Measurements from ENCODE around the gene TPP1. TPM values are rescaled to one million over a fixed set of nuclear protein-coding genes. Genes with fewer than 3 reads are reported as not detected.

TPP1 gene
- total and polyA plus RNA-seq, 9 of the 15 experiments (the other 6 are each of a cell fraction or from before 2014, with no cell fraction given), result 7.5 to 75.8 (median 15.7) TPM

DNA sequence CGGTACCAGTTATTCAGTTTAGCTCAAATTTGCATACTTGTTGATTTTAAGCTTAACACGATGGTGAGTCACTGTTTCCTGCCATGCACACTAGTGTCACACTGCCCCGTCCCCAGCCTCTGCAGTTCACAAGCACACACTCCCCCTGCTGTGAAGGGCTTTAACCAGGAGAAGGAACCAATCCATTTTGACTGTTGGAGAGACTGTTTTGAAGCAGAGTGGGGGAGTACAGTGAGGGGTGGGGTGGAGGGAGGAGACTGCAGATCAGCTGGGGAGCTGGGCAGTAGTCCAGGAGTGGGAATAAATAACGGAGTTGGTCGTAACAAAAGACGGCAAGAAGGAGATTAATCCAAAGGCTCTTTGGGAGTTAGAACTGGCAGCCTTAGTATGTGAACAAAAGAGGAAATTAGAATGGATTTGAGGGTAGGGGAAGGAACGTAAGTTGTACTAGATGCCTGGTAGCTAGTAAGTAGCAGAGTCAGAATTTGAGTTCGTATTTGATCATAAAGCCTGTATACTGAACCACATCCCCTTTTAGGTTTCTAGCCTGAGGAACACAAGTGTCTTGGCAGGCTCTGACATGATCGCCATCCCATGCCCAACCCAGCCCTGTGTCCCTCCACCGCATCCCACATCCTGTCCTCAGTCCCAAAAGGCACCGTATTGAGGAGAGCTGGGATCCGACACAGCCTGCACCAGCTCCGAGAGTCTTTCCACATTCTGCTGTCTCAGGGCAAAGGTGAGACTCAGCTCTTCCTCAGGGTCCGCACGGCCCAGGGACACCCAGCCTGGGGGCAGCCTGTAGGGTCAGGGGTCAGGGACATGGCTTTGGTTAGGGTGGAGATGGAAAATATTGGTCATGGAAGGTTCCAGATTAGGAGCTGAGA is 862 bp downstream of the TPP1 start (continued):
- 0 out of 2 replicates have a peak, but pooled peaks have one; percentile 25 for TF ChIP-seq L3MBTL2 (IDR thresholded peaks at IDR 0.05)
- TF ChIP-seq MYNN (IDR thresholded peaks at IDR 0.05), result peak; percentile 86
- no peak for TF ChIP-seq MYNN (CRISPR knock-in tag; IDR thresholded peaks at IDR 0.05)
- TF ChIP-seq JUN (IDR thresholded peaks at IDR 0.05; ENCODE audit: borderline replicate concordance, low read depth, low read length), result peak; percentile 87
- no peak for TF ChIP-seq JUN (CRISPR knock-in tag; IDR thresholded peaks at IDR 0.05; ENCODE audit: borderline replicate concordance)
- TF ChIP-seq, protein P1, sequence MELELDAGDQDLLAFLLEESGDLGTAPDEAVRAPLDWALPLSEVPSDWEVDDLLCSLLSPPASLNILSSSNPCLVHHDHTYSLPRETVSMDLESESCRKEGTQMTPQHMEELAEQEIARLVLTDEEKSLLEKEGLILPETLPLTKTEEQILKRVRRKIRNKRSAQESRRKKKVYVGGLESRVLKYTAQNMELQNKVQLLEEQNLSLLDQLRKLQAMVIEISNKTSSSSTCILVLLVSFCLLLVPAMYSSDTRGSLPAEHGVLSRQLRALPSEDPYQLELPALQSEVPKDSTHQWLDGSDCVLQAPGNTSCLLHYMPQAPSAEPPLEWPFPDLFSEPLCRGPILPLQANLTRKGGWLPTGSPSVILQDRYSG (tag; conservative IDR thresholded peaks at IDR 0.05; ENCODE audit: low read depth), result no peak
- no peak; the same call in 1 of the 2 replicates for TF ChIP-seq ZNF766 (CRISPR knock-in tag; conservative IDR thresholded peaks at IDR 0.05)
- peak; percentile 70; the same call in 1 of the 2 replicates for TF ChIP-seq SMARCE1 (IDR thresholded peaks at IDR 0.05)
- TF ChIP-seq TBL1XR1 (IDR thresholded peaks at IDR 0.05; ENCODE audit: low read length in 2 of 2), result 0 out of 4 replicates have a peak, but pooled peaks of 1 of the 2 experiments have one; percentile 15
- TF ChIP-seq OTX1 (CRISPR knock-in tag; IDR thresholded peaks at IDR 0.05), result no peak
- peak; percentile 89 to 97 for TF ChIP-seq FOXA3 (CRISPR knock-in tag; conservative IDR thresholded peaks at IDR 0.05 in 1 of 2, IDR thresholded peaks at IDR 0.05 in 1 of 2)
- no peak for TF ChIP-seq RBM22 (IDR thresholded peaks at IDR 0.05; ENCODE audit: low read depth, low read length, poor library complexity, severe bottlenecking)
- no peak for TF ChIP-seq PTTG1 (tag; IDR thresholded peaks at IDR 0.05; ENCODE audit: low read depth)
- TF ChIP-seq, protein P2, sequence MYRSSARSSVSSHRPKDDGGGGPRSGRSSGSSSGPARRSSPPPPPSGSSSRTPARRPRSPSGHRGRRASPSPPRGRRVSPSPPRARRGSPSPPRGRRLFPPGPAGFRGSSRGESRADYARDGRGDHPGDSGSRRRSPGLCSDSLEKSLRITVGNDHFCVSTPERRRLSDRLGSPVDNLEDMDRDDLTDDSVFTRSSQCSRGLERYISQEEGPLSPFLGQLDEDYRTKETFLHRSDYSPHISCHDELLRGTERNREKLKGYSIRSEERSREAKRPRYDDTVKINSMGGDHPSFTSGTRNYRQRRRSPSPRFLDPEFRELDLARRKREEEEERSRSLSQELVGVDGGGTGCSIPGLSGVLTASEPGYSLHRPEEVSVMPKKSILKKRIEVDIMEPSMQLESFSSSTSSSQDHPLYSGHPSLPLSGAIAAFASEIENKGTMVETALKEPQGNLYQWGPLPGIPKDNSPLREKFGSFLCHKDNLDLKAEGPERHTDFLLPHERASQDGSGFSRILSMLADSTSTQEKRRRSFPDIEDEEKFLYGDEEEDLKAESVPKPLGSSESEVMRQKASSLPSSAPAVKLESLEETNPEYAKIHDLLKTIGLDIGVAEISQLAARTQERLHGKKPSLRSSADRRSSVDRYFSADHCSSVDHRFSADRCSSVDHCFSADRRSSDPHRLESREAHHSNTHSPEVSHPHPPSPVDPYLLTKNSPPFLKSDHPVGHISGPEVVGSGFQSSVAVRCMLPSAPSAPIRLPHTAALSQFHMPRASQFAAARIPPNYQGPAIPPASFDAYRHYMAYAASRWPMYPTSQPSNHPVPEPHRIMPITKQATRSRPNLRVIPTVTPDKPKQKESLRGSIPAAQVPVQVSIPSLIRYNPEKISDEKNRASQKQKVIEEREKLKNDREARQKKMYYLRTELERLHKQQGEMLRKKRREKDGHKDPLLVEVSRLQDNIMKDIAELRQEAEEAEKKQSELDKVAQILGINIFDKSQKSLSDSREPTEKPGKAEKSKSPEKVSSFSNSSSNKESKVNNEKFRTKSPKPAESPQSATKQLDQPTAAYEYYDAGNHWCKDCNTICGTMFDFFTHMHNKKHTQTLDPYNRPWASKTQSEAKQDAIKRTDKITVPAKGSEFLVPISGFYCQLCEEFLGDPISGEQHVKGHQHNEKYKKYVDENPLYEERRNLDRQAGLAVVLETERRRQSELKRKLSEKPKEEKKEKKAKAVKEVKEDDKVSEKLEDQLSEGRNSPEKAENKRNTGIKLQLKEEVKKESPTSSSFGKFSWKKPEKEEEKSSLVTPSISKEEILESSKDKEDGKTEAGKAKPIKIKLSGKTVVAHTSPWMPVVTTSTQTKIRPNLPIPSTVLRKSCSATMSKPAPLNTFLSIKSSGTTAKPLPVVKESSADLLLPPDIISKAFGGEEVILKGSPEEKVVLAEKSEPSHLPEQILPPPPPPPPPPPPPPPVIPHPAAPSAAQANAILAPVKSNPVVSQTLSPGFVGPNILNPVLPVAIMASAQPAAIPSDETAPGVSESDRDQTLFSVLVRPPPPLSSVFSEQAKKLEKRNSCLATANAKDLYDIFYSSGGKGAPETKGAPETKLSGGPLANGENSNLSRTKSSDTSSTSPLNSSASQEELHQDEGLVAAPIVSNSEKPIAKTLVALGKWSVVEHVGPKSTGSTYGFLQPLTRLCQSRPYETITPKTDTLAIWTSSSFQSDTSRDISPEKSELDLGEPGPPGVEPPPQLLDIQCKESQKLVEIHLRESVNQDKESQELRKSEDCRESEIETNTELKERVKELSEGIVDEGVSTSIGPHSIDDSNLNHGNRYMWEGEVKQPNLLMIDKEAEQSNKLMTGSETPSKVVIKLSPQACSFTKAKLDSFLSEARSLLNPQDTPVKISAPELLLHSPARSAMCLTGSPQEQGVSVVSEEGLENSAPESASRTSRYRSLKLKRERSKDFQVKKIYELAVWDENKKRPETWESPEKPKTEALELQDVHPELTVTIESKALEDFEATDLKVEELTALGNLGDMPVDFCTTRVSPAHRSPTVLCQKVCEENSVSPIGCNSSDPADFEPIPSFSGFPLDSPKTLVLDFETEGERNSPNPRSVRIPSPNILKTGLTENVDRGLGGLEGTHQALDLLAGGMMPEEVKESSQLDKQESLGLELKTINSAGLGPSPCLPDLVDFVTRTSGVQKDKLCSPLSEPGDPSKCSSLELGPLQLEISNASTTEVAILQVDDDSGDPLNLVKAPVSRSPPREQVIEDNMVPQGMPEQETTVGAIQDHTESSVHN (IDR thresholded peaks at IDR 0.05; ENCODE audit: borderline replicate concordance in 1 of 2, low read depth in 1 of 2), result peak in 1 of 2 experiments; percentile 83; a peak in 2 of 4 replicates
- TF ChIP-seq CTBP1 (IDR thresholded peaks at IDR 0.05; ENCODE audit: borderline replicate concordance), result no peak
- TF ChIP-seq HDAC2 (IDR thresholded peaks at IDR 0.05), result 0 out of 2 replicates have a peak, but pooled peaks have one; percentile 21
- 0 out of 2 replicates have a peak, but pooled peaks have one; percentile 32 for TF ChIP-seq KLF16 (IDR thresholded peaks at IDR 0.05)
- peak; percentile 92 for TF ChIP-seq NFATC3 (IDR thresholded peaks at IDR 0.05)
- TF ChIP-seq PHF8 (IDR thresholded peaks at IDR 0.05; ENCODE audit: borderline replicate concordance, low read length), result no peak

Measured in K562 (cell line).